ENCODE results near the gene ABHD18.
"Not testable (repeated sequence)": the region's sequence is repeated elsewhere in the genome, so short reads cannot be mapped to it uniquely, and the experiment has no call there.

Gene ABHD18

DNA sequence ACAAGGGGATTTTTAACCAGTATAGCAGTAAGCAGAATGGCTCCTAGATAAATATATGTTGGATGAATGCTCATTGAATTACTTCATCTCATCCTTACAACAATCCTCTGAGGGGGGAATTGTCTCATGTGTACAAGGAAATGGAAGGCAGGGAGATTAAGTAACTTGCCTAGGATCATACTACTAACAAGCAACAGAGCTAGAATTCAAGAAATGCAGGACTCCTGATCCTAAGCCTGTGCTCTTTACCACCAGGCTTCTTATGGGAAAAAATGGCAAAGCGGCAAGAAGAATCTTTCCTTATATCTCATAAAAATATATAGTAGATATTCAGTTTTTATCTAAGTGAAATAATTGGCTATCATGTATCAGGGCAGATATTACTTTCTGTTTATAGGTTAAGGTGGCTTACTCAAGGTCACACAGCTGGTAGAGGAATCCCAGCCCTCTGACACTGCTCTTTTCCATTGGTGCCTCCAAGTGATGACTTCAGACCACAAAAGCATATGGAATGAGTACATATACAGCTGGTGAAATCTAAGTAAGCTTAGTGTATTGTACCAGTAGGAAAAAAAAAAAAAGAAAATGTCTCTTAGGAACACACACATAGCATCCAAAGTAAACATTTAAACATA lies 2.1 kb downstream of the ABHD18 start:
- no peak for DNase-seq
- Mint-ChIP-seq H3K36me3 (ENCODE audit: low read depth) (peaks cover 51% of the 10 kb centered on the region), H3K27ac (no peak overlapping the region), H3K9me3 (no peaks in the 10 kb centered on the region), H3K4me1 (ENCODE audit: low read depth) (peaks cover 41% of the 10 kb centered on the region), H3K27me3 (no peaks in the 10 kb centered on the region), H3K4me3 (peak overlapping the region; percentile 16)

GRCh38 chr4:127968586-127968985 lies 3.4 kb downstream of the ABHD18 start:
- no peaks in the 10 kb centered on the region for H3K27me3 Mint-ChIP-seq
- no peaks in the 10 kb centered on the region for H3K9me3 Mint-ChIP-seq
- peaks cover 51% of the 10 kb centered on the region for H3K36me3 Mint-ChIP-seq (ENCODE audit: low read depth)
- DNase-seq = no peak
- H3K4me1 Mint-ChIP-seq (ENCODE audit: low read depth) = peaks cover 32% of the 10 kb centered on the region
- H3K4me3 Mint-ChIP-seq = no peak overlapping the region
- no peak overlapping the region for H3K27ac Mint-ChIP-seq

- H3K27ac Mint-ChIP-seq, H3K27me3 Mint-ChIP-seq: not testable (repeated sequence)
- peaks cover 49% of the 10 kb centered on the region for H3K36me3 Mint-ChIP-seq (ENCODE audit: low read depth)
Observed at GRCh38 chr4:127970925-127971324, 5.7 kb downstream of the ABHD18 start.

DNA sequence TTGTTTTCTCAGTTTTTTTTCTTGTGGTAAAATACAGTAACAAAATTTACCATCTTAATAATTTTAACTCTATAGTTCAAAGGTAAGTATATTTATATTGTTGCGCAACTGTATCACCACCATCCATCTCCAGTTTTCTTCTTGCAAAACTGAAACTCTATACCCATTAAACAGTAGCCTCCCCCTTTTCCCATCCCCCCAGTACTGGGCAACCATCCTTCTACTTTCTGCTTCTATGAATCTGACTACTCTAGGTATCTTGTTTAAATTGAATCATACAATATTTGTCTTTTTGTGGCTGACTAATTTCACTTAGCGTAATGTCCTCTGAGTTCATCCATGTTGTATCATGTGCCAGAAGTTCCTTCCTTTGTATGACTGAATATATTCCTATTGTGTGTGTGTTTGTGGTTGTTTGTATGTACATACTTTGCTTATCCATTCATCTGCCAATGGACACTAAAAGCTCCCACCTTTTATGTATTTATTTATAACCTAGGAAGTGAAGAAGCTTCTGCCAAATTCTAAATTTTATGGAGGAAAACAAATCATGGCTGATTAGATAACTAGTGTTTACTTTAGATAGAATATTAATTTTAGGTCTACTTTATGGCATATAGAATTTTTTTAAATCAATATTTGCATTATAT lies 10.0 kb downstream of the ABHD18 start:
- Mint-ChIP-seq H3K27ac (no peak overlapping the region), H3K27me3 (no peaks in the 10 kb centered on the region), H3K9me3 (no peaks in the 10 kb centered on the region), H3K36me3 (ENCODE audit: low read depth) (peaks cover 56% of the 10 kb centered on the region), H3K4me1 (ENCODE audit: low read depth) (peaks cover 15% of the 10 kb centered on the region), H3K4me3 (no peak overlapping the region)
- DNase-seq = no peak

More at GRCh38 chr4:127970925-127971324, 5.7 kb downstream of the ABHD18 start:
- H3K4me3 Mint-ChIP-seq, H3K9me3 Mint-ChIP-seq, DNase-seq: not testable (repeated sequence)
- H3K4me1 Mint-ChIP-seq (ENCODE audit: low read depth) = peaks cover 33% of the 10 kb centered on the region

- no peak for DNase-seq
- Mint-ChIP-seq H3K27ac (no peak overlapping the region), H3K9me3 (no peaks in the 10 kb centered on the region), H3K4me3 (no peak overlapping the region), H3K4me1 (ENCODE audit: low read depth) (peaks cover 6% of the 10 kb centered on the region), H3K36me3 (ENCODE audit: low read depth) (peaks cover 38% of the 10 kb centered on the region), H3K27me3 (no peaks in the 10 kb centered on the region)
Observed at GRCh38 chr4:127978930-127979329, 13.7 kb downstream of the ABHD18 start.

DNA sequence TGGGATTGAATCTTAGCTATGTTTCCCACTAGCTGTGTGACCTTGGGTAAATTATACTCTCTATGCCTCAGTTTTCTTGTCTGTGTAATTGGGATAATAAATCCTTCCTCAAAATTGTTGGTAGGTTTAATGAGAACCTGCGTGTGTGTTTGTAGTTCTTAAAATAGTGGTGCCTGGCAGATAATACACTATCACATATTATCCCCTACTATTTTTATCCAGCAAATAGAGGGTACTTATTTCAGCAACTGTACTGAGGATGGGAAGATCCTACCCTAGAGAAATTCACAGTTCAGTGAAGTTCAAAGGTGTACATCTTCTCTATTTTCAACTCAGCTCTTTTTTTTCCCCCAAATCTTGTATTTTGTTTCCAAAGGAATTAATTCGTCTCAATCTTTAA lies 17.2 kb downstream of the ABHD18 start:
- Mint-ChIP-seq H3K9me3 (no peaks in the 10 kb centered on the region), H3K27ac (no peak overlapping the region), H3K27me3 (no peaks in the 10 kb centered on the region), H3K4me3 (no peak overlapping the region), H3K36me3 (ENCODE audit: low read depth) (peaks cover 54% of the 10 kb centered on the region), H3K4me1 (ENCODE audit: low read depth) (no peaks in the 10 kb centered on the region)
- DNase-seq = no peak

DNA sequence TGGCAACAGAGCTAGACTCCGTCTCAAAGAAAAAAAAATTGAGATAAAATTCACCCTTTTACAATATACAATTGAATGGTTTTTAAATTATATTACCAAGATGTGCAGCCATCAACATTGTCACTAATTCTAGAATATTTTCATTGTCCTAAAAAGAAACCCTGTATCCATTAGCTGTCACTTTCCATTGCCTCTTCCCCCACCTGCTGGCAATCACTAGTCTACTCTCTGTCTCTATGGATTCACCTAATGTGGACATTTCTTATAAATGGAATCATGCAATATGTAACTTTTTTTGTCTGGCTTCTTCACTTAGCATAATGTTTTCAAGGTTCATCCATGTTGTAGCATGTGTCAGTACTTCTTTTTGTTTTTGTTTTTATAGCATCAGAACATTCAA lies 20.8 kb downstream of the ABHD18 start:
- Mint-ChIP-seq H3K9me3 (no peaks in the 10 kb centered on the region), H3K4me3 (no peak overlapping the region), H3K27me3 (no peaks in the 10 kb centered on the region), H3K36me3 (ENCODE audit: low read depth) (peaks cover 68% of the 10 kb centered on the region), H3K27ac (no peak overlapping the region), H3K4me1 (ENCODE audit: low read depth) (no peaks in the 10 kb centered on the region)
- DNase-seq = no peak

DNA sequence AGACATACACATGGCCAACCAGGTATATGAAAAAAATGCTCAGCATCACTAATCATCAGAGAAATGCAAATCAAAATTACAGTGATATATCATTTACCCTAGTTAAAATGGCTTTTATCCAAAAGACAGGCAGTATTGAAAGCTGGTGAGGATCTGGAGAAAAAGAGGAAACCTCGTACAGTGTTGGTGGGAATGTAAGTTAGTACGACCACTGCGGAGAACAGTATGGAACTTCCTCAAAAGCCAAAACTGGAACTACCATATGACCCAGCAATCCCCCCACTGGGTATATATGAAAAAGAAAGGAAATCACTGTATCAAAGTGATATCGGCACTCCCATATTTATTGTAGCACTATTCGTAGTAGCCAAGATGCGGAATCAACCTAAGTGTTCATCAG lies 23.4 kb downstream of the ABHD18 start:
- Mint-ChIP-seq H3K27me3 (no peaks in the 10 kb centered on the region), H3K4me3 (no peak overlapping the region), H3K36me3 (ENCODE audit: low read depth) (peaks cover 86% of the 10 kb centered on the region), H3K4me1 (ENCODE audit: low read depth) (peaks cover 1% of the 10 kb centered on the region), H3K27ac (no peak overlapping the region), H3K9me3 (no peaks in the 10 kb centered on the region)
- no peak for DNase-seq

GRCh38 chr4:127993151-127993550 lies 27.9 kb downstream of the ABHD18 start:
- peaks cover 4% of the 10 kb centered on the region for H3K9me3 Mint-ChIP-seq
- peaks cover 83% of the 10 kb centered on the region for H3K36me3 Mint-ChIP-seq (ENCODE audit: low read depth)
- no peaks in the 10 kb centered on the region for H3K27me3 Mint-ChIP-seq
- H3K27ac Mint-ChIP-seq = no peak overlapping the region
- H3K4me3 Mint-ChIP-seq = no peak overlapping the region
- no peak for DNase-seq
- peaks cover 14% of the 10 kb centered on the region for H3K4me1 Mint-ChIP-seq (ENCODE audit: low read depth)

DNA sequence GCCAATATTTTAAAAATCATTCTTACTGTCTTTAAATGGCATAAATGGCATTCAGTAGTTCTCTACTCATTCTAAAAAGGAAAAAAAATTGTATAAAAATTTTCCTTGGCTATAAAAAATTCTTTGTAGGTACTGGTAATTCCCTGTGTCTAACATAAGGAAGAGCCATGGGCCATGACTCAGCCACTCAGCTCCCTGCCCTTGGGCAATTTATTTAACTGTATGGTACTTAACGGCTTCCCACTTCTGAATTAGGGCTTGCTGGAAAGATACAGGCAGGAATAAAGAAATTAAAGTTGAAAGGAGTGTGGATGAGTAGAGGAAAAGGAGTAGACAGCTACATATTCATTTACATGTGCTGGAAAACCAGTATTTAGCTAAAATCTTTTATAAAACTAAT lies 30.6 kb downstream of the ABHD18 start:
- H3K4me1 Mint-ChIP-seq (ENCODE audit: low read depth) = peaks cover 16% of the 10 kb centered on the region

GRCh38 chr4:127996521-127996920 lies 31.3 kb downstream of the ABHD18 start:
- H3K4me3 Mint-ChIP-seq, H3K27ac Mint-ChIP-seq, DNase-seq, H3K27me3 Mint-ChIP-seq: not testable (repeated sequence)
- Mint-ChIP-seq H3K36me3 (ENCODE audit: low read depth) (peaks cover 86% of the 10 kb centered on the region), H3K4me1 (ENCODE audit: low read depth) (peaks cover 23% of the 10 kb centered on the region), H3K9me3 (peaks cover 14% of the 10 kb centered on the region)

More for the DNA sequence above, 30.6 kb downstream of the ABHD18 start:
- Mint-ChIP-seq H3K36me3 (ENCODE audit: low read depth) (peaks cover 86% of the 10 kb centered on the region), H3K27ac (no peak overlapping the region), H3K4me3 (no peak overlapping the region), H3K27me3 (no peaks in the 10 kb centered on the region), H3K9me3 (peaks cover 14% of the 10 kb centered on the region)
- DNase-seq = no peak

GRCh38 chr4:127997534-127998388 lies 32.6 kb downstream of the ABHD18 start:
- H3K27ac Mint-ChIP-seq = peak overlapping the region; percentile 58
- no peak overlapping the region for H3K4me3 Mint-ChIP-seq
- no peak for DNase-seq
- H3K27me3 Mint-ChIP-seq = no peaks in the 10 kb centered on the region
- peaks cover 84% of the 10 kb centered on the region for H3K36me3 Mint-ChIP-seq (ENCODE audit: low read depth)
- peaks cover 14% of the 10 kb centered on the region for H3K9me3 Mint-ChIP-seq
- peaks cover 24% of the 10 kb centered on the region for H3K4me1 Mint-ChIP-seq (ENCODE audit: low read depth)

GRCh38 chr4:128006592-128006991 lies 41.4 kb downstream of the ABHD18 start:
- DNase-seq = no peak
- H3K27me3 Mint-ChIP-seq = no peaks in the 10 kb centered on the region
- H3K4me3 Mint-ChIP-seq = no peak overlapping the region
- H3K27ac Mint-ChIP-seq = no peak overlapping the region
- H3K9me3 Mint-ChIP-seq = no peaks in the 10 kb centered on the region
- H3K36me3 Mint-ChIP-seq (ENCODE audit: low read depth) = peaks cover 48% of the 10 kb centered on the region
- H3K4me1 Mint-ChIP-seq (ENCODE audit: low read depth) = peaks cover 1% of the 10 kb centered on the region

- Mint-ChIP-seq H3K36me3 (ENCODE audit: low read depth) (peaks cover 59% of the 10 kb centered on the region), H3K27me3 (no peaks in the 10 kb centered on the region), H3K27ac (no peak overlapping the region), H3K9me3 (no peaks in the 10 kb centered on the region), H3K4me1 (ENCODE audit: low read depth) (no peaks in the 10 kb centered on the region), H3K4me3 (no peak overlapping the region)
- no peak for DNase-seq
Observed at GRCh38 chr4:128009428-128009827, 44.2 kb downstream of the ABHD18 start.

- Mint-ChIP-seq H3K4me3 (no peak overlapping the region), H3K9me3 (no peaks in the 10 kb centered on the region), H3K36me3 (ENCODE audit: low read depth) (peaks cover 84% of the 10 kb centered on the region), H3K4me1 (ENCODE audit: low read depth) (no peaks in the 10 kb centered on the region), H3K27me3 (no peaks in the 10 kb centered on the region), H3K27ac (no peak overlapping the region)
- no peak for DNase-seq
Observed at GRCh38 chr4:128025319-128025718, 60.1 kb downstream of the ABHD18 start.
